Neural cell (in vitro differentiated cells): ENCODE measurements around the gene PRKD1. TPM values are rescaled to one million over a fixed set of nuclear protein-coding genes. Genes with fewer than 3 reads are reported as not detected.

ENCODE experiments used
- H2AFZ ChIP-seq: fragments of 200-600, 300-800 bp; sonication (generic), shearing (Covaris generic); 2 replicates; pipeline ENCODE4 v1.6.0; 2014; ENCODE audit warnings: low read depth, mild to moderate bottlenecking, antibody characterized with exemption, low read length, moderate library complexity
- H3F3A ChIP-seq: fragments of 200-600 bp; shearing (Covaris generic); 2 replicates; pipeline ENCODE4 v1.6.1; 2016; ENCODE audit warnings: mild to moderate bottlenecking, moderate library complexity, mixed read lengths, antibody characterized with exemption, low read length; ENCODE audit not compliant: insufficient read depth, poor library complexity, severe bottlenecking
- H3K27ac ChIP-seq: fragments of 200-600, 300-800 bp; sonication (generic), shearing (Covaris generic); 2 replicates; pipeline ENCODE4 v1.5.1; 2014; ENCODE audit warnings: mild to moderate bottlenecking, low read length, moderate library complexity
- H3K27me3 ChIP-seq: fragments of 300-800, 200-600 bp; sonication (generic), shearing (Covaris generic); 2 replicates; pipeline ENCODE4 v1.6.0; 2014; ENCODE audit warnings: mild to moderate bottlenecking, low read depth, low read length, moderate library complexity; ENCODE audit not compliant: insufficient read depth
- H3K36me3 ChIP-seq: fragments of 300-800, 200-600 bp; sonication (generic), shearing (Covaris generic); 2 replicates; pipeline ENCODE4 v1.5.1; 2014; ENCODE audit warnings: mild to moderate bottlenecking, antibody characterized with exemption, low read length, moderate library complexity; ENCODE audit not compliant: insufficient read depth
- H3K4me2 ChIP-seq: fragments of 300-800, 200-600 bp; sonication (generic), shearing (Covaris generic); 2 replicates; pipeline ENCODE4 v1.6.0; 2014; ENCODE audit warnings: mild to moderate bottlenecking, low read length
- H3K4me3 ChIP-seq: fragments of 300-800, 200-600 bp; sonication (generic), shearing (Covaris generic); 2 replicates; pipeline ENCODE4 v1.5.1; 2014; ENCODE audit warnings: mild to moderate bottlenecking, low read length, moderate library complexity
- H3K79me2 ChIP-seq: fragments of 200-600 bp; shearing (Covaris generic); replicated peaks from 2 replicates; pipeline ENCODE4 v1.6.0; 2014; ENCODE audit warnings: mild to moderate bottlenecking, low read length, moderate library complexity; ENCODE audit not compliant: insufficient read depth
- H3K9ac ChIP-seq: fragments of 300-800, 200-600 bp; sonication (generic), shearing (Covaris generic); 2 replicates; pipeline ENCODE4 v1.6.1; 2016; ENCODE audit warnings: mild to moderate bottlenecking, low read length, mixed read lengths
- H3K9me2 ChIP-seq: fragments of 200-600 bp; shearing (Covaris generic); 2 replicates; pipeline ENCODE4 v1.6.1; 2016; ENCODE audit warnings: mild to moderate bottlenecking, low read length, mixed read lengths; ENCODE audit not compliant: insufficient read depth
- H3K9me3 ChIP-seq: fragments of 200-600, 300-800 bp; sonication (generic), shearing (Covaris generic); 2 replicates; pipeline ENCODE4 v1.6.1; 2016; ENCODE audit warnings: mild to moderate bottlenecking, mixed run types, low read length, moderate library complexity, mixed read lengths
- H4K20me1 ChIP-seq: fragments of 200-600 bp; shearing (Covaris generic); 2 replicates; pipeline ENCODE4 v1.6.1; 2016; ENCODE audit warnings: mild to moderate bottlenecking, mixed run types; ENCODE audit not compliant: insufficient read depth
- CTCF ChIP-seq: fragments of 450-650 bp; IDR thresholded peaks from 2 replicates; pipeline ENCODE4 v1.5.1; 2014; ENCODE audit warnings: antibody characterized with exemption, mild to moderate bottlenecking, moderate library complexity; ENCODE audit not compliant: poor library complexity, severe bottlenecking
- EP300 ChIP-seq: fragments of 450-650 bp; conservative IDR thresholded peaks from 2 replicates; pipeline ENCODE4 v1.6.1; 2014; ENCODE audit warnings: antibody characterized with exemption, mild to moderate bottlenecking, moderate library complexity; ENCODE audit not compliant: poor library complexity, severe bottlenecking
- EZH2 ChIP-seq: fragments of 200-600, 300-800 bp; shearing (Covaris generic), sonication (generic); IDR thresholded peaks from 2 replicates; pipeline ENCODE4 v1.6.1; 2014; ENCODE audit warnings: antibody characterized with exemption, low read length, borderline replicate concordance, mild to moderate bottlenecking; ENCODE audit not compliant: insufficient read depth, poor library complexity, severe bottlenecking
- MXI1 ChIP-seq: fragments of 450-650 bp; conservative IDR thresholded peaks from 2 replicates; pipeline ENCODE4 v1.6.1; 2014; ENCODE audit warnings: antibody characterized with exemption, mild to moderate bottlenecking; ENCODE audit not compliant: poor library complexity, severe bottlenecking
- POLR2AphosphoS5 ChIP-seq: IDR thresholded peaks from 2 replicates; pipeline ENCODE4 v1.6.1; 2012
- RAD21 ChIP-seq: fragments of 450-650 bp; conservative IDR thresholded peaks from 2 replicates; pipeline ENCODE4 v1.6.1; 2014; ENCODE audit warnings: antibody characterized with exemption, mild to moderate bottlenecking, moderate library complexity
- REST ChIP-seq: IDR thresholded peaks from 2 replicates; pipeline ENCODE4 v1.6.1; 2012; ENCODE audit warnings: borderline replicate concordance
- SMC3 ChIP-seq: fragments of 450-650 bp; conservative IDR thresholded peaks from 2 replicates; pipeline ENCODE4 v1.6.1; 2014; ENCODE audit warnings: antibody characterized with exemption, mild to moderate bottlenecking, moderate library complexity; ENCODE audit not compliant: poor library complexity
- TAF1 ChIP-seq: IDR thresholded peaks from 2 replicates; pipeline ENCODE4 v1.6.1; 2012; ENCODE audit warnings: low read depth
- polyA plus RNA-seq: library from polyadenylated mRNA; depleted of rRNA; stranded (reverse); fragments of >200 nt; gene quantifications from 2 replicates; pipeline ENCODE4 v1.2.3, GENCODE V29; 2014

PRKD1 gene
- polyA plus RNA-seq, 1 donor from 2014 or later = 9.6 TPM

- H3K27ac ChIP-seq = no peak overlapping the region
- H3K9me3 ChIP-seq = no peaks in the 10 kb centered on the region
- peaks cover 12% of the 10 kb centered on the region for H3K79me2 ChIP-seq
- no peaks in the 10 kb centered on the region for H3K9me2 ChIP-seq
- TF ChIP-seq TAF1 (no peak), POLR2AphosphoS5 (no peak), RAD21 (no peak)
- peaks cover 3% of the 10 kb centered on the region for H3K36me3 ChIP-seq
- H3K4me3 ChIP-seq = no peak overlapping the region
- no peaks in the 10 kb centered on the region for H4K20me1 ChIP-seq
- H3K27me3 ChIP-seq = no peaks in the 10 kb centered on the region
- H3K9ac ChIP-seq = no peak overlapping the region
- H3K4me2 ChIP-seq = no peak overlapping the region
- no peaks in the 10 kb centered on the region for H3F3A ChIP-seq
- no peak overlapping the region for H2AFZ ChIP-seq
Observed at GRCh38 chr14:29897181-29897580, 30.5 kb downstream of the PRKD1 start.

GRCh38 chr14:29896354-29896821 is 31.3 kb downstream of the PRKD1 start:
- peaks cover 9% of the 10 kb centered on the region for H3K79me2 ChIP-seq
- no peaks in the 10 kb centered on the region for H4K20me1 ChIP-seq
- H3K27ac ChIP-seq = no peak overlapping the region
- TF ChIP-seq REST = no peak
- TF ChIP-seq MXI1 = no peak
- TF ChIP-seq SMC3 = no peak
- no peak for TF ChIP-seq TAF1
- no peak for TF ChIP-seq RAD21
- no peak overlapping the region for H3K9ac ChIP-seq
- no peaks in the 10 kb centered on the region for H3K27me3 ChIP-seq
- H3K4me2 ChIP-seq = no peak overlapping the region
- H2AFZ ChIP-seq = no peak overlapping the region
- no peak overlapping the region for H3K4me3 ChIP-seq
- no peaks in the 10 kb centered on the region for H3K9me3 ChIP-seq
- H3F3A ChIP-seq = no peaks in the 10 kb centered on the region
- H3K9me2 ChIP-seq = no peaks in the 10 kb centered on the region
- peaks cover 3% of the 10 kb centered on the region for H3K36me3 ChIP-seq

GRCh38 chr14:29895591-29896083 is 32.0 kb downstream of the PRKD1 start:
- Histone ChIP-seq H3K9ac (no peak overlapping the region), H3K4me2 (no peak overlapping the region), H3F3A (no peaks in the 10 kb centered on the region), H3K4me3 (no peak overlapping the region), H4K20me1 (no peaks in the 10 kb centered on the region), H3K27me3 (no peaks in the 10 kb centered on the region), H3K79me2 (peaks cover 9% of the 10 kb centered on the region), H3K9me3 (no peaks in the 10 kb centered on the region), H3K27ac (no peak overlapping the region), H3K36me3 (no peaks in the 10 kb centered on the region), H2AFZ (no peak overlapping the region), H3K9me2 (no peaks in the 10 kb centered on the region)
- no peak for TF ChIP-seq TAF1
- no peak for TF ChIP-seq MXI1
- no peak for TF ChIP-seq POLR2AphosphoS5
- TF ChIP-seq CTCF = no peak
- no peak for TF ChIP-seq SMC3
- TF ChIP-seq EP300 = no peak
- TF ChIP-seq EZH2 = no peak
- TF ChIP-seq REST = no peak
- TF ChIP-seq RAD21 = no peak
